Activated naive CD4-positive, alpha-beta T cell (primary cell): Measurements from ENCODE around the gene CLEC16A.

Source experiments
- DNase-seq, 4 experiments: peaks; one replicate each; lab custom pipeline; 2025; lab: John Stamatoyannopoulos, UW

The CLEC16A gene

GRCh38 chr16:11159282-11159681 lies 214.9 kb downstream of the CLEC16A start:
- DNase-seq: no peak

GRCh38 chr16:11160676-11161115 lies 216.3 kb downstream of the CLEC16A start:
- DNase-seq: no peak

- DNase-seq: no peak
Observed at GRCh38 chr16:11161439-11161838, 217.1 kb downstream of the CLEC16A start.

- no peak for DNase-seq
Observed at GRCh38 chr16:11161974-11162373, 217.6 kb downstream of the CLEC16A start.

- no peak for DNase-seq
Observed at GRCh38 chr16:11162586-11163268, 218.4 kb downstream of the CLEC16A start.

- DNase-seq: no peak
Observed at GRCh38 chr16:11163761-11164261, 219.4 kb downstream of the CLEC16A start.

- DNase-seq: no peak
Observed at GRCh38 chr16:11164482-11165270, 220.3 kb downstream of the CLEC16A start.

- no peak for DNase-seq
Observed at GRCh38 chr16:11165349-11165748, 221.0 kb downstream of the CLEC16A start.

- DNase-seq: no peak
Observed at GRCh38 chr16:11165894-11166665, 221.7 kb downstream of the CLEC16A start.

- DNase-seq: no peak
Observed at GRCh38 chr16:11167581-11167980, 223.2 kb downstream of the CLEC16A start.

- no peak for DNase-seq
Observed at GRCh38 chr16:11168386-11169051, 224.2 kb downstream of the CLEC16A start.

GRCh38 chr16:11169641-11170040 lies 225.3 kb downstream of the CLEC16A start:
- no peak for DNase-seq

GRCh38 chr16:11170201-11170600 lies 225.8 kb downstream of the CLEC16A start:
- no peak for DNase-seq

GRCh38 chr16:11170696-11171447 lies 226.5 kb downstream of the CLEC16A start:
- DNase-seq: no peak

GRCh38 chr16:11171448-11171709 lies 227.0 kb downstream of the CLEC16A start:
- no peak for DNase-seq

- no peak for DNase-seq
Observed at GRCh38 chr16:11171757-11172299, 227.5 kb downstream of the CLEC16A start.

- DNase-seq: no peak
Observed at GRCh38 chr16:11173426-11173825, 229.1 kb downstream of the CLEC16A start.

- no peak for DNase-seq
Observed at GRCh38 chr16:11174141-11174540, 229.8 kb downstream of the CLEC16A start.

GRCh38 chr16:11175106-11175786 lies 230.9 kb downstream of the CLEC16A start:
- no peak for DNase-seq

GRCh38 chr16:11175787-11176341 lies 231.5 kb downstream of the CLEC16A start:
- DNase-seq: no peak
